ENCODE data around the gene RTN1. TPM values are rescaled to one million over a fixed set of nuclear protein-coding genes. Genes with fewer than 3 reads are reported as not detected.

The RTN1 gene
- total RNA-seq, 2 experiments from 2014 or later: 0.14 TPM; not detected in 1

- CTCF ChIA-PET: interaction anchor here (1.2 kb wide), 1 partner anchor 13 kb away, joined by 3 read pairs; no protein-coding TSS in a partner anchor
- no peaks in the 10 kb centered on the region for H3K36me3 Mint-ChIP-seq (ENCODE audit: low read depth)
- no peak for TF ChIP-seq CTCF (IDR thresholded peaks at IDR 0.05)
Observed at GRCh38 chr14:59711080-59711479, 159.5 kb downstream of the RTN1 start.

DNA sequence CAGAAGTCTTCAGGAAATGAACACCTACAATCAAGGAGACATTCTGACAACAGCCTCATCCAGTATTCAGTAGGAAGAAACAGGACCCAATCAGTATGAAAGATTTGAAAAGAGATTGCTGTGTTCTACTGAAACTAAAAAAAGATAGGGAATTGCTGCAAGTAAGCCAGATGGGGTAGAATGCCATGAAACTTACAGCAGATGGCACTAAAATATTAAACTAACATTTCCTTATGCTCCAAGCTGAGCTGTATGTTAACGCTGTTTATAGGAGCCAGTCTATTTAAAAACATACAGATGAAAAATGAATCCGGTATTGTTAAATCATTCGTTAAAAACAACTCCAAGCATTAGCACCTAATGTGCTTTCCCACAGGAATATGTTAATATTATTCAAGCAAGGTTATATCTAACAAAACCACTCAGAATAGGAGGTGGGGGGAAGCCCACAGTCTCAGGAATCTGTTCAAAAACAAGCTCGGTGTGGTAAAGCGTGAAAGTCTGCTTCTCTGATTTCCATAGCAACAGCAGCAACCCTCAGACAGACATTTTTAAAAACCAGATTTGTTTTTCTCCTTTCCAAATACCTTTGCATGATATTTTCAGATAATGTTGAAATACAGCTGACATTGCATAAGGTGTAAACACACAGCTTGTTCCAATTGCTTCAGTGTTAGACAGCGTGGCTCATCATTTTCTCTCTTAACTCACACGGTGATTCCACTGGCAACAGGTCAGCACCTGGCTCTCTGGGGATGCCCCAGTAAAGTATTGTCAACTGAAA, 162.6 kb downstream of the RTN1 start:
- intact Hi-C loops (cut with DNase I, micrococcal nuclease): no loop called here
- no peak for ATAC-seq (ENCODE audit: poor library complexity)
- H3K27ac Mint-ChIP-seq: no peak overlapping the region
- Histone ChIP-seq H3K27ac (ENCODE audit: low read depth in 1 of 2, low read length in 2 of 2) (no peak overlapping the region), H3K36me3 (ENCODE audit: insufficient read depth, low read length) (no peaks in the 10 kb centered on the region), H3K4me1 (ENCODE audit: insufficient read depth, low read length) (no peaks in the 10 kb centered on the region), H3K9me3 (ENCODE audit: control insufficient read depth in 1 of 2, insufficient read depth in 1 of 2, low read length in 2 of 2) (no peaks in the 10 kb centered on the region), H3K27me3 (ENCODE audit: control insufficient read depth in 1 of 2, insufficient read depth in 2 of 2, low read length in 2 of 2) (no peaks in the 10 kb centered on the region), H3K4me3 (ENCODE audit: low read length) (no peak overlapping the region)
- no peak for TF ChIP-seq CTCF (IDR thresholded peaks at IDR 0.05)
- peaks cover 6% of the 10 kb centered on the region for H3K27me3 Mint-ChIP-seq
- no peaks in the 10 kb centered on the region for H3K4me1 Mint-ChIP-seq (ENCODE audit: low read depth)
- no peaks in the 10 kb centered on the region for H3K36me3 Mint-ChIP-seq (ENCODE audit: low read depth)
- DNase-seq: no peak
- H3K9me3 Mint-ChIP-seq: no peaks in the 10 kb centered on the region
- POLR2A ChIA-PET: no interaction called here
- no peak overlapping the region for H3K4me3 Mint-ChIP-seq
- CTCF ChIA-PET: no interaction called here

More at GRCh38 chr14:59711080-59711479, 159.5 kb downstream of the RTN1 start:
- Mint-ChIP-seq H3K4me3 (no peak overlapping the region), H3K4me1 (ENCODE audit: low read depth) (no peaks in the 10 kb centered on the region), H3K27ac (no peak overlapping the region), H3K27me3 (peaks cover 4% of the 10 kb centered on the region), H3K9me3 (no peaks in the 10 kb centered on the region)
- no peaks in the 10 kb centered on the region for H3K36me3 ChIP-seq (ENCODE audit: insufficient read depth, low read length)
- H3K4me3 ChIP-seq (ENCODE audit: low read length): no peak overlapping the region
- no peaks in the 10 kb centered on the region for H3K9me3 ChIP-seq (ENCODE audit: control insufficient read depth in 1 of 2, insufficient read depth in 1 of 2, low read length in 2 of 2)
- H3K27me3 ChIP-seq (ENCODE audit: control insufficient read depth in 1 of 2, insufficient read depth in 2 of 2, low read length in 2 of 2): no peaks in the 10 kb centered on the region
- POLR2A ChIA-PET: no interaction called here
- no peaks in the 10 kb centered on the region for H3K4me1 ChIP-seq (ENCODE audit: insufficient read depth, low read length)
- DNase-seq (no peak), ATAC-seq (ENCODE audit: poor library complexity) (no peak)
- H3K27ac ChIP-seq (ENCODE audit: low read depth in 1 of 2, low read length in 2 of 2): no peak overlapping the region
- intact Hi-C loops (cut with DNase I, micrococcal nuclease): no loop called here

DNA sequence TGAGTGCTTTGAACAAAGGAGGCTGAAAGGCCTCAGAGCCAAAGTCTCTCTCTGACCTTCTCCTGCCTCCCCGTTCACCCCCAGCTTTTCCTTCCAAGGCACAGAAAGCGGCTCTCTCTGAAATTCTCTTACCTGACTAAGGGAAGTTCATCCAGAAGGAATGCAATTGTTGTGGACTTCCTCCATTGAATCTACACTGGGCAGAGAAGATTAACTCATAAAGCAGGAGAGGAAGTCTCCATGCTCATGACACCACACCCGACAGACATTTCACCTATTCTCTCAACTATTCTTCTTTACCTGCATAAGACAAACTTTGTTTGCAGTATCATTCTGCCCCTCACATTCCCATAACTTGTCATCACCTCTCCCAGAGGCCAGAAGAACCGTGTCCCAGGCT, 164.7 kb downstream of the RTN1 start:
- Mint-ChIP-seq H3K36me3 (ENCODE audit: low read depth) (no peaks in the 10 kb centered on the region), H3K27ac (no peak overlapping the region), H3K27me3 (peaks cover 6% of the 10 kb centered on the region), H3K9me3 (peaks cover 3% of the 10 kb centered on the region), H3K4me1 (ENCODE audit: low read depth) (no peaks in the 10 kb centered on the region), H3K4me3 (no peak overlapping the region)
- H3K9me3 ChIP-seq (ENCODE audit: control insufficient read depth in 1 of 2, insufficient read depth in 1 of 2, low read length in 2 of 2): no peaks in the 10 kb centered on the region
- no peak for ATAC-seq (ENCODE audit: poor library complexity)
- H3K27me3 ChIP-seq (ENCODE audit: control insufficient read depth in 1 of 2, insufficient read depth in 2 of 2, low read length in 2 of 2): no peaks in the 10 kb centered on the region
- CTCF ChIA-PET: no interaction called here
- intact Hi-C loops (cut with DNase I, micrococcal nuclease): no loop called here
- no peak for TF ChIP-seq CTCF (IDR thresholded peaks at IDR 0.05)
- POLR2A ChIA-PET: no interaction called here
- no peaks in the 10 kb centered on the region for H3K36me3 ChIP-seq (ENCODE audit: insufficient read depth, low read length)
- no peak overlapping the region for H3K4me3 ChIP-seq (ENCODE audit: low read length)
- H3K27ac ChIP-seq (ENCODE audit: low read depth in 1 of 2, low read length in 2 of 2): no peak overlapping the region
- no peaks in the 10 kb centered on the region for H3K4me1 ChIP-seq (ENCODE audit: insufficient read depth, low read length)
- DNase-seq: no peak
